Ishikawa (cell line): ENCODE data around the gene MAGEB3.

Experiments used
- CREB1 ChIP-seq: IDR thresholded peaks from 2 replicates; pipeline ENCODE4 v1.6.1; 2012; ENCODE audit warnings: low read depth
- EGR1 ChIP-seq: IDR thresholded peaks from 2 replicates; pipeline ENCODE4 v1.6.1; 2012
- EP300 ChIP-seq: IDR thresholded peaks from 2 replicates; pipeline ENCODE4 v1.6.1; 2012; ENCODE audit warnings: borderline replicate concordance
- FOXM1 ChIP-seq: IDR thresholded peaks from 2 replicates; pipeline ENCODE4 v1.6.1; 2012; ENCODE audit warnings: low read depth, borderline replicate concordance
- RAD21 ChIP-seq: IDR thresholded peaks from 2 replicates; pipeline ENCODE4 v1.6.1; 2012; ENCODE audit warnings: low read depth
- TAF1 ChIP-seq: IDR thresholded peaks from 2 replicates; pipeline ENCODE4 v1.6.1; 2012; ENCODE audit warnings: low read depth, mild to moderate bottlenecking
- YY1 ChIP-seq: IDR thresholded peaks from 2 replicates; pipeline ENCODE4 v1.6.1; 2012; ENCODE audit warnings: low read depth
- TF ChIP-seq, protein P1 (sequence below): IDR thresholded peaks from 2 replicates; pipeline ENCODE4 v1.6.1; 2012
- TF ChIP-seq, protein P2 (sequence below): IDR thresholded peaks from 2 replicates; pipeline ENCODE4 v1.6.1; 2012; ENCODE audit warnings: low read depth, mild to moderate bottlenecking

DNA sequence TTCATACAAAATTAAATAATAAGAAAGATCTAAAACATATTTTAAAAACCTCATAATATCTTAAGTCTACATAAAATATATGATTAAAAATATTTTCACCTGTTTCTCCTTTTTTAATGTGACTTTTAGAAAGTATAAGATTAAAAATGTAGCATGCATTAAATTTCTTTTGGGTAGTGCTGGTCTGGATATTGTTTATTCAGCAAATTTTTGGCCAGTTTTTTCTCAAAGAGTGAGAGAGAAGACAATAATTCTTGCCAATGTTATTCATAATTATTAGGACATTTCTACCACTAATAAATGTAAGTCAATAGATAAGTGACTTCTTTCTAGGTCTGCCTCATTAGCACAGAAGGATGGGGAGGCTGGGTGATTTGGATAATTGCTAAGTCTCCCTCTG lies 30.6 kb downstream of the MAGEB3 start:
- TF ChIP-seq RAD21 (no peak), EP300 (no peak), TAF1 (no peak), FOXM1 (no peak), CREB1 (no peak), YY1 (no peak), EGR1 (no peak)
- TF ChIP-seq, protein P1, sequence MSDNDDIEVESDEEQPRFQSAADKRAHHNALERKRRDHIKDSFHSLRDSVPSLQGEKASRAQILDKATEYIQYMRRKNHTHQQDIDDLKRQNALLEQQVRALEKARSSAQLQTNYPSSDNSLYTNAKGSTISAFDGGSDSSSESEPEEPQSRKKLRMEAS, result no peak
- TF ChIP-seq, protein P2, sequence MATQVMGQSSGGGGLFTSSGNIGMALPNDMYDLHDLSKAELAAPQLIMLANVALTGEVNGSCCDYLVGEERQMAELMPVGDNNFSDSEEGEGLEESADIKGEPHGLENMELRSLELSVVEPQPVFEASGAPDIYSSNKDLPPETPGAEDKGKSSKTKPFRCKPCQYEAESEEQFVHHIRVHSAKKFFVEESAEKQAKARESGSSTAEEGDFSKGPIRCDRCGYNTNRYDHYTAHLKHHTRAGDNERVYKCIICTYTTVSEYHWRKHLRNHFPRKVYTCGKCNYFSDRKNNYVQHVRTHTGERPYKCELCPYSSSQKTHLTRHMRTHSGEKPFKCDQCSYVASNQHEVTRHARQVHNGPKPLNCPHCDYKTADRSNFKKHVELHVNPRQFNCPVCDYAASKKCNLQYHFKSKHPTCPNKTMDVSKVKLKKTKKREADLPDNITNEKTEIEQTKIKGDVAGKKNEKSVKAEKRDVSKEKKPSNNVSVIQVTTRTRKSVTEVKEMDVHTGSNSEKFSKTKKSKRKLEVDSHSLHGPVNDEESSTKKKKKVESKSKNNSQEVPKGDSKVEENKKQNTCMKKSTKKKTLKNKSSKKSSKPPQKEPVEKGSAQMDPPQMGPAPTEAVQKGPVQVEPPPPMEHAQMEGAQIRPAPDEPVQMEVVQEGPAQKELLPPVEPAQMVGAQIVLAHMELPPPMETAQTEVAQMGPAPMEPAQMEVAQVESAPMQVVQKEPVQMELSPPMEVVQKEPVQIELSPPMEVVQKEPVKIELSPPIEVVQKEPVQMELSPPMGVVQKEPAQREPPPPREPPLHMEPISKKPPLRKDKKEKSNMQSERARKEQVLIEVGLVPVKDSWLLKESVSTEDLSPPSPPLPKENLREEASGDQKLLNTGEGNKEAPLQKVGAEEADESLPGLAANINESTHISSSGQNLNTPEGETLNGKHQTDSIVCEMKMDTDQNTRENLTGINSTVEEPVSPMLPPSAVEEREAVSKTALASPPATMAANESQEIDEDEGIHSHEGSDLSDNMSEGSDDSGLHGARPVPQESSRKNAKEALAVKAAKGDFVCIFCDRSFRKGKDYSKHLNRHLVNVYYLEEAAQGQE, result no peak
